Stimulated activated CD8-positive, alpha-beta memory T cell treated with anti-CD3 and anti-CD28 coated beads, Interleukin-7, amount 100 ng/mL, for 48 hours (primary cell): ENCODE measurements around the gene NRG2.

Source experiments
- DNase-seq, 2 donors: peaks; one replicate each; pipeline ENCODE4 v3.0.0-alpha.2; 2020; ENCODE audit warnings: low read depth in 1 of 2; ENCODE audit errors: extremely low read depth in 1 of 2

NRG2 gene

GRCh38 chr5:139821806-139822552, 221.1 kb downstream of the NRG2 start:
- DNase-seq, result no peak

- no peak for DNase-seq
These were observed 222.5 kb downstream of the NRG2 start for GRCh38 chr5:139820606-139821005.

DNA sequence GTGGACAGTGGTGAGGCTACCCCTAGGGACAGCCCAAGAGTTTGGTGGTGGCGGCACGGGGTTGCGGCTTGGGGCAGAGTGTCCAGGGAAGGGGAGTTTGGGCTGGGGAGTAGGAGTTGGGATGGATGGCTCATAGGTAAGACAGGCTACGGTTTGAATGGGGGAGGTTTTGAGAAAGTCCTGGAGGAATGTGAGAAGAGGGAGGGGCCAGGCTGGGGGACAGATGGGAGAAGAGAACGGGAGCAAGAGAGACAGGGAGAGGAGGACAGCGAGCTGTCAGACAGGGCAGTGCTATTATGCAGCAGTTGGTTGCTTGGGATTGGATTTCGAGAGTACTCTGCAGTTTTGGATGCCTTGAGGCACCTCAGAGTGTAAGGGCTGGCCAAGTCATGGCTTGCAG, 223.0 kb downstream of the NRG2 start:
- DNase-seq, result no peak

DNA sequence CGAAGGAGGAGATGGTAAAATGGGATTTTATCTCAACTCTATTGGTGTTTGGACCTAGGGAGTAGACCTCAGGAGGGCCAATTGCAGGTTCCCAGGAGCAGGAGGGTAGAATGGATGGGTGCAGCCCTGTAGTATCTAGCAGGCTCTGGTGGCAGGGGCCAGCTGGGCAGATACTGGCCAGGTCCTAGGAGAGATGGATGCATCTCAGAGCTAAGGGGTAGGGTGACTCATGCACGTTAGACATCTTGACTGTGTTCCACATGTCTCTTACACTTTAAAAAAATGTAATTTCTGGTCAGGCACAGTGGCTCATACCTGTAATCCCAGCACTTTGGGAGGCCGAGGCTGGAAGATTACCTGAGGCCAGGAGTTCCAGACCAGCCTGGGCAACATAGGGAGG, 225.1 kb downstream of the NRG2 start:
- DNase-seq, result no peak

DNA sequence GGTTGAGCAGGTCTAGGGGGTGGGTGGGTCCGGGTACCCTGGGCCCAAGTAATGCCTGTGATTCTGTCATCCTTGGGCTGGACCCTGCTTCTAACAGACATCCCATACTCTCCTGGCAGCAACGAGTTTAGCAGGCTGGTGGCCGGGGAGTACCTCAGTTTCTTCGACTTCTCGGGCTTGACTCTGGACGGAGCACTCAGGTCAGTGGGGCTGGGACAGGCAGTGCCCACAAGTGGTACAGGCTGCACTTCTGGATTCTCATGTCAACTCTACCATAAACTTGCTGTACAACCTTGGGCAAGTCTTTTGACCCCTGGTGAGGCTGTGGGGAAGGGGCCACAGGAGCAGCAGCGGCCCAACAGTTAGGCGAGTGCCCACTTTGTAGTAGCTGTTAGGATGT, 225.7 kb downstream of the NRG2 start:
- no peak for DNase-seq

GRCh38 chr5:139816566-139816965, 226.5 kb downstream of the NRG2 start:
- no peak for DNase-seq

- DNase-seq, result no peak
These were observed 228.3 kb downstream of the NRG2 start for GRCh38 chr5:139814704-139815280.

DNA sequence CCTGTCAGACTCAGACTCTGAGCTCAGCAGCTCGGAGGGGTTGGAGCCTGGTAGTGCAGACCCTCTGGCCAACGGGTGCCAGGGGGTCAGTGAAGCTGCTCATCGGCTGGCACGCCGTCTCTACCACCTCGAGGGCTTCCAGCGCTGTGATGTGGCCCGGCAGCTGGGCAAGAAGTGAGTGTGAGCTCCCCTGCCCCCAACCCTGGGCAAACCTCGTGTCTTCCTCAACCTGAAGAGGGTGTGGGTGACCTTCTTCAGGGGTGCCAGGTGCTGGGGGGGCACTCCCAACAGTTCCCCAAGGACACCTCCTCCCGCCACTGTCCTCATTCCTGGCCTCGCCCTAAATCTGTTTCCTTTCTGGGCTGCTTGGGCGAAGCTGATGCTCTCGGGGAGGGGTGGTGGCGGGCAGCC, 228.9 kb downstream of the NRG2 start:
- DNase-seq, result no peak

DNA sequence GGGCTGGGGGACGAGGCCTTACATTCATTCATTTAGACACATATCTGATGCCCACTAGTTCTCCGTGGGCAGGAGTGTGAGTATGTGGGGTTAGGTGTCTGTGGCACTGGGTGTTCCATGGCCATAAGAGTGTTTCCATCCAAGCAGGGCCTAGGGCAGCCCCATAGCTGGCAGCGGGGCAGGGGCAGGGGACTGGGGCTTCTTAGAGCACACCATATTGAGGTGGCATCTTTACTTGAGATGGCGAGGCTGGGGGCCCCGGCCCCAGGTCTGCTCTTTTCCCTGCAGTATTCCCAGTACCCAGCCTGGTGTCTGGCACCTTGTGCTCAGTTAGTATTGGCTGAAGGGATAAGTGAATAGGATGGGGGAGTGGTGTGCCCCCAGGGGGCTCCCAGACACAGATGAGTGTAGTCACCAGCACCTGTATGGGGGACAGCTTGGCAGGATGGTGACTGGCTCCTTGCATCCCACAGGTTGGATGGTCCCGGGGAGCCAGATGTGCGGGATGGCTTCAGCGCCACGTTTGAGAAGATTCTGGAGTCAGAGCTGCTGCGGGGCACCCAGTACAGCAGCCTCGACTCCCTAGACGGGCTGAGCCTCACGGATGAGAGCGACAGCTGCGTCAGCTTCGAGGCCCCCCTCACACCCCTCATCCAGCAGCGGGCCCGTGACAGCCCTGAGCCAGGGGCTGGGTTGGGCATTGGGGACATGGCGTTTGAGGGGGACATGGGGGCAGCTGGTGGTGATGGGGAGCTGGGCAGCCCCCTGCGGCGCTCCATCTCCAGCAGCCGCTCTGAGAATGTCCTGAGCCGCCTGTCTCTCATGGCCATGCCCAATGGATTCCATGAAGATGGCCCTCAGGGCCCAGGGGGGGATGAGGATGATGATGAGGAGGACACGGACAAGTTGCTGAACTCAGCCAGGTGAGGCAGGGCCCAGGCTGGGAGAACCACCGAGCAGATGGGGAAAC, 230.0 kb downstream of the NRG2 start:
- DNase-seq, result no peak

DNA sequence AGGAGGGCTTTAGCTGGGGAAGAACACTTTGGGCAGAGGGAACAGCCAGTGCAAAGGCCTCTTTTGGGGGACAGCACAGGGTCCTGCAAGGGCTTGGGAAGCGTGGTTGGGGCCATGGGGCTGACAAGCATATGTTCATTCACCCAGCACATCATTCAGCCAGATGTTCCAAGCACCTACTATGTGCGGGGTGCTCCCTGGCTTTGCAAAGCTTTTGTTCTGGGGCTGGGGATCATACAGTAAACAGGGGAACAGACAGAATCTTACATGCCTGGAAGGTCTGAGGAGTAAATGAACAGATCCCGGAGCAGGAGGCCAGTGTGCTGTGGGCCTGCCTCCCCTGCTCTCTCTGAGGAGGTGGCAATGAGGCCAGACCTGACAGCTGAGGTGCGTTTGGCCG, 230.8 kb downstream of the NRG2 start:
- no peak for DNase-seq

DNA sequence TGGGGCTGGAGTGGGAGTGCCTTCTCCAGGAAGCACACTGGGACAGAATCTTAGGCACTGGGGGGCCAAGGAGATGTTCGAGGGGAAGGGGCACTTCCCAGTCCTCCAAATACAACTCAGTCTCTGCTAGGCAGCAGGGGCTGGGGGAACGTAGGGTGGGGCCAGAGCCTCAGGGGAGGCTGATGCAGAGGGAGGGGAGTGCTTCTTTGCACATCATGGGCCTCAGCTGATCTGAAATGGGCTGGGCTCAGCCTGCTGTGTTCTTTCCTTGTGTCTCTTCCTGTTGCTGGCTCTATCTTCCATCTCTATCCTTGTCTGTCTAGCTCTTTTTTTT, 231.9 kb downstream of the NRG2 start:
- DNase-seq, result no peak

GRCh38 chr5:139810341-139811273, 232.5 kb downstream of the NRG2 start:
- DNase-seq, result no peak

GRCh38 chr5:139809331-139809810, 233.7 kb downstream of the NRG2 start:
- no peak for DNase-seq

DNA sequence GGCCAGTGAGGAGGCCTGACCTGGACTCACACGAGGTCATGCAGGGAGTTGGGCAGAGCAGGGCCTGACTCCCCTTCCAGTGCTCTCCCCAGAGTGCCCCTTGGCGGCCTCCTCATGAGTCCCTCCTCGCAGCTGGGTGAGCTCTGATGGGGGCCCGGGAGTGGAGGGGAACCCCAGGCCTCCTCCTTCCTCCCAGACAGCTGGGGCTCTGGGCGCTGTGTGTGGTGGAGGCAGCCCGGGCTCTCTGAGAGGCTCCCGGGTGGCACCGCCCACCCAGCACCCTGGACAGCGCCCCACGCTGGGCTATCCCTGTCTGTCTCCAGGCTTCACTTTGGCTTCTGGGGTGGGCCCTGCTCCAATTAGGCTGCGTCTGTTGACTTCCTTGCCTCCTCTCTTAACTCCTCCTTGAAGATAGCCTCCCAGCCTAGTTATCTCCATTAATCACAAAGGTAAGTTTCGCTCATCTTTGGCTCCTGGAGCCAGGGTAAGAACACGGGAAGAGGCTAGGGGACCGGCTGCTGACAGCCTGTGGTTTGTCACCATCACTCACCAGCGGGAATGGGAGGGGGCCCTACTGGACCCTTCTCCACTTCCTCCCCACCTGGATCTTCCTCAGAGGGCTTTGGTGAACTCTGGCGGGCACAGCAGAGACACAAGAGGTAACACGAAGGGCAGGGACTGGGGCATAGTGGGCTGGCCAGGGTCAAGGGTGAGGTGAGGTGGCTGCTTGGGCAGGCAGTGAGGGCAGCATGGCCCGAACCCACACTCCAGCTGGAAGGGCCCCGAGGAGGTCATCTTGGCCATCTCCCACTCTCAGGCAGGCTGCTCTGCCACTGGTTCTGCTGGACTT, 234.4 kb downstream of the NRG2 start:
- DNase-seq, result no peak

GRCh38 chr5:139807647-139808030, 235.5 kb downstream of the NRG2 start:
- no peak for DNase-seq

DNA sequence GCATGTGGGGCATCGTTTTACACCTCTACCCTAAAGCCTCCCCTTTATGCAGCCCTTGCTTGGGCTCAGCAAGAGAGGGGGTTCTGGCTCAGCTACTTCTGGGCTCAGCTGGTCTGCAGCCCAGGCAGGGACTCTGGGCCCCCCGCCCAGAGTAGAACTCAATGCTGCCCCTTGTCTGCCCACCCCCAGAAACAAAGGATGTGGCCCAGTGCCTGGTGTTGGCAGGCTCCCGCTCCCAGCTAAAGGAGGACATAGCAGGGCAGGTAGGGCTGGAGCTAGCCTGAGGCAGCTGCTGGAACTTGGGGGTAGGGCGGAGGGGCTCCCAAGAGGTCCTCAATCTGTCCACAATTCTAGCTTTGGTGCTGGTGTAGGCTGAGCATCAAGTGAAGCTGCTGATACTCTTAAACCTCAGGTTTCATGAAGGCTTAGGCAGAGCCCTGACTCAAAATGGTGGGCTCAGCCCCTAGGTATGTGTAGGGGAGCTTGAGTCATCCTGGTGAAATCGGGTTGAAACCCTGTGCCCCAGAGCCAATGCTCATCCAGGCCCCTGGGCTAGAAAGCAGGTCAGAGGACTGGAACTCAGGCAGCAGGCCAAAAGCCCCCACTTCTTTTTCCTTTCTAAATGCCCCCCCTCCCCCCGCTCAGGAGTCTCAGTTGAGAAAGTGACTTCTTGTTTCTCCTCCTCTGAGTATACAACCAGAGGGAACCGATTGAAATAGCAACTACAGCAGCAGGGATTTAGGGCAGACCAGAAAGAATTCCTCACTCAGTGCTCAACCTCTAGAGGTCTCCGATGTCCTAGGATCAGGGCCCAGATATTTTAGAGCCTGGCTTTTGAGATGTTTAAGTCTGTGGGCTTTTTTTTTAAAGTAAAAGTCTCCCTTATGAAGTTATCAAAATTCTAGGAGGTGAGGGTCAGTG, 236.1 kb downstream of the NRG2 start:
- DNase-seq, result no peak

GRCh38 chr5:139806111-139806510, 237.0 kb downstream of the NRG2 start:
- no peak for DNase-seq

GRCh38 chr5:139805545-139805944, 237.6 kb downstream of the NRG2 start:
- DNase-seq, result no peak
